ENCODE data around the gene DSC1. TPM values are rescaled to one million over a fixed set of nuclear protein-coding genes. Genes with fewer than 3 reads are reported as not detected.

DSC1 gene
- total and polyA plus RNA-seq, 2 of the 8 experiments (the other 6 are each of a cell fraction or from before 2014, with no cell fraction given), result 0.02 TPM; not detected in 1

- TF ChIP-seq CTBP2 (IDR thresholded peaks at IDR 0.05; ENCODE audit: borderline replicate concordance, insufficient read depth, insufficient read length, low read length), result no peak
- no peak for TF ChIP-seq CHD7 (IDR thresholded peaks at IDR 0.05; ENCODE audit: insufficient replicate concordance, low read length)
- TF ChIP-seq SP2 (IDR thresholded peaks at IDR 0.05; ENCODE audit: low read length), result no peak
- TF ChIP-seq POU5F1 (IDR thresholded peaks at IDR 0.05; ENCODE audit: low read depth, low read length), result no peak
- no peak for TF ChIP-seq RFX5 (IDR thresholded peaks at IDR 0.05; ENCODE audit: borderline replicate concordance, low read depth, low read length)
- TF ChIP-seq FOSL1 (IDR thresholded peaks at IDR 0.05; ENCODE audit: insufficient read depth, low read depth, low read length), result no peak
- no peak for TF ChIP-seq POLR2AphosphoS5 (IDR thresholded peaks at IDR 0.05; ENCODE audit: low read depth, low read length)
- TF ChIP-seq KDM1A (IDR thresholded peaks at IDR 0.05; ENCODE audit: borderline replicate concordance, low read length), result no peak
These were observed 45.6 kb downstream of the DSC1 start (continued) for GRCh38 chr18:31116853-31117595.
